Measurements from ENCODE around the gene PANK1.

Gene PANK1

GRCh38 chr10:89615824-89616223 lies 29.2 kb downstream of the PANK1 start:
- no peak for DNase-seq (ENCODE audit: low spot score)

DNA sequence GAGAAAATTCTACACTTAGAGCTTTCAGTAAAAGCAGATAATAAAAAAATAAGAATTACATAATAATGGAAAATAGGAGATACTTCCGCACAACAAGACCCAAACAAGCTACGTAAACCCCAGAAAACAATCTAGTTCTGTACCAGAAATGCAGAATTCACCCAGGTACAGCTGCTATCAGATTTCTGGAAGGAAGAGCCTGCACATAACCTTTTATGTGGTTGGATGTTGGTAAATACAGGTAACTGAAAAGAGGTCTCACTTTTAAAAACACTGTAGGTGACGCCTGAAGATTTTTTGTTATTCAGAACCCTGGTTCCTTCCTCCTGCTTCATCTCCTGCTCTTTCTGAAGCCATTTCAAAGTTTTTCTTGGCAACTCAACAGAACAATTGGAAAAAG lies 29.9 kb downstream of the PANK1 start:
- peak; percentile 9 for DNase-seq (ENCODE audit: low spot score)

DNA sequence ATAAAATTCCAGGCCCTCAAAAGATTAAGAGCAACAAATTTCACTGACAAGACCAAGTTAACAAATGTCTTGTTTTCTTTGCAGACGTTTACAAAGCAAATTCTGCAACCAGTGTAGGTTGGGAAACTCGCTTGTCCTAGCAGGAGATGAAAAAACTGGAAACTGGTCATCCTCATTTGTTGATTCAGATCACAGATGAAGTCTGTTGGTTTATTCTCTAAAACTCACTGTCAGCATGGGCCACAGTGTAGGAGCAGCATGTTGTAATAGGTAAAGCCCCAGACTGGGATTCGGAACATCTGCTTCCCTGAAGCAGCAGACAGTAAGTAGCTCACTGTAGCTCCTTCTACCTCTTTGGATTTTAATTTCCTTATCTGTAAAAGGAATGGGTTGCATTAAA lies 31.5 kb downstream of the PANK1 start:
- no peak for DNase-seq (ENCODE audit: low spot score)

DNA sequence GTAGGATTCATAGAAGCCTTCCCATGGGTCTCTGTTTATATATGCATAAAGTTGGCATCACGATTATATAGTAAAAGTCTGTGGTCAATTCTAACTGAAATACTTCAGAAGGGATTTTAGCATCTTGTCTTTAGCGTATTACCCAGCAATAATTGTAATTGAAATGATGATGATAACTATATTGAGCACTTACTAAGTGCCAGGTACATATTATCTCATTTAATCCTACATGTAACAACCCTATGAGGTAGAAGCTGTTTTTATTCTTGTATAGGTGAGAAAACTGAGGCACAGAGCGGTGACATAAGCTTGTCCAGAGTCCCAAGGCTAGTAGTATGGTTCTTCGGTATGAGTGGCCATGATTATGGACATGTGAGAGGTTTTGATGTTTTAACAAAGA lies 33.8 kb downstream of the PANK1 start:
- DNase-seq (ENCODE audit: low spot score): no peak

GRCh38 chr10:89609833-89610346 lies 35.2 kb downstream of the PANK1 start:
- DNase-seq (ENCODE audit: low spot score): no peak

- no peak for DNase-seq (ENCODE audit: low spot score)
Observed at GRCh38 chr10:89604200-89604599, 40.8 kb downstream of the PANK1 start.

DNA sequence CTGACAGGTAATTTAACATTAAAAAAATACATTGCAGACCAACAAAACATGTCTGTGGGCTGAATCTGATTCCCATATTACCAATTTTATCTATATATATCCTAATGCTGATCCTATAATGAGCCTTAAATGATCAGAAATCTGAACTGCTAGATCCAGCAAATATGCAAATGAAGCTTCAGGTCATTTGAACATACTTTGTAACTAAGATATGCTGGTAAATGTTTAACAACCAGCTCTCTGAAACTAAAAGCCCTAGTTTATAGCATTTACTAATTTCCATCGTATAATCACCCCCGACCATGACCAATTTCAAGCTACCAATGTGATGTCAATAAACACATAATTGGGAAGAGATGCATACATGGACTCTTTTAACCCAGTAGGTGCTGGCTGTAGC lies 42.1 kb downstream of the PANK1 start:
- DNase-seq (ENCODE audit: low spot score): no peak

DNA sequence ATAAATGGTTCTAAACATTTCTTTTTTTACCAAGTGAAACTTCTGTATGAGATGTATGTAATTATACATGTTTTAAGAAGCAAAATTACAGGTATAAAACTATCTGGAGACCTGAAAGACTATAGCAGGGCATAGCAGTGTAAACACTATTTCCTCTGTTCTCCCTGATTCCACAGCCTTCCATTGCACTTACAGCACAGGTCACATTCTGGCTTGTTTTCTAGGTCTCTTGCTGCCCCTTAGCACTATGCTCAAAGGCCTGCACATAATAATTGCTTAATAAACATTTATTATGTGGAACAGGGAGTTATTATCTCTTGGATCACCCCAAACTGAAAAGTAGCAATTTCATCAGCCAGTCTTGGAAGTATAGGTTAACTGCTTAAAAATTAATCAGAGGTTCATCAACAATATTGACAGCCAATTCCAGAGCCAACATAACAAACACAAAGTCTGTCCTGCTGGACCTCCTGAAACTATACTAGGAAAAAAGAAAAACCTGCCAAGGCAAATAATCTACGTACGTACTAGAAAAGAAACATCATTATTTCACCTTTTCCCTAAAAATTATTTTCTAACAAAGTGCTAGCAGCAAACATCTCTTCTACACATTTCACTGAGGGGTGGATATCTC lies 43.2 kb downstream of the PANK1 start:
- no peak for DNase-seq (ENCODE audit: low spot score)

DNA sequence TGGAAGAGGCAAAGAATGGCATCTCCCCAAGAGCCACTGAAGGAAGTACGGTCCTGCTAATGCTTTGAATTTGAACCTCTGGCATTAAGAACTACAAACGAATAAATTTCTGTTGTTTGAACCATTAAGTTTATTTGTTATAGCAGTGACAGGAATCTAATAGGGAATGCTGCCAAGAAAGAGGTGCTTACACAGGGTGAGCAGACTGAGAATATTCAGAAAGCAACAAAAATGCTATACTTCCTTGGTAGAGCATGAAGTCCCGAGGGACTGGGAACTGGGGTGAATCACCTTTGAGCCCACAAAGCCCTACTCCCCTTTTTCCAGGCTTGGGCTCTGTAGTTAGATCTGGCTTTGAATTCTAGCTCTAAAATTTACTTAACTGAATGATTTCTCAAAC lies 45.0 kb downstream of the PANK1 start:
- DNase-seq (ENCODE audit: low spot score): no peak

- no peak for DNase-seq (ENCODE audit: low spot score)
Observed at GRCh38 chr10:89593043-89593442, 52.0 kb downstream of the PANK1 start.

GRCh38 chr10:89592539-89592938 lies 52.5 kb downstream of the PANK1 start:
- no peak for DNase-seq (ENCODE audit: low spot score)

GRCh38 chr10:89591796-89592271 lies 53.2 kb downstream of the PANK1 start:
- no peak for DNase-seq (ENCODE audit: low spot score)

- no peak for DNase-seq (ENCODE audit: low spot score)
Observed at GRCh38 chr10:89591111-89591795, 53.8 kb downstream of the PANK1 start.

DNA sequence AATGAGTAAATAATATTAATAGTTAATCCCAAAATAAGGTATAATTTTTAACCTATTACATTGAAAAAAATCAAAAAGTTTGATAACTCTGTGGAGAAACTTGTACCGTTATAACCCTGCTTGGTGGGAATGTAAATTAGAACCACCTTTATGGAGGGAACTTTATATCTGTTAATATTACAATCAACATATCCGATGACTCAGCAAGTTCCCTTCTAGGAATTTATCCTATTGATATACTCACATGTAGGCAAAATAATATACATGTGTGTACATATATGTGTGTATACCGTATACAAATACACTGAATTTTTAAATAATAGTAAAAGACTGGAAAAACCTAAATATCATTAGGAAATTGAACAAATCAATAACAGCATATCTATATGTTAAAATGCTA lies 54.7 kb downstream of the PANK1 start:
- DNase-seq (ENCODE audit: low spot score): no peak

DNA sequence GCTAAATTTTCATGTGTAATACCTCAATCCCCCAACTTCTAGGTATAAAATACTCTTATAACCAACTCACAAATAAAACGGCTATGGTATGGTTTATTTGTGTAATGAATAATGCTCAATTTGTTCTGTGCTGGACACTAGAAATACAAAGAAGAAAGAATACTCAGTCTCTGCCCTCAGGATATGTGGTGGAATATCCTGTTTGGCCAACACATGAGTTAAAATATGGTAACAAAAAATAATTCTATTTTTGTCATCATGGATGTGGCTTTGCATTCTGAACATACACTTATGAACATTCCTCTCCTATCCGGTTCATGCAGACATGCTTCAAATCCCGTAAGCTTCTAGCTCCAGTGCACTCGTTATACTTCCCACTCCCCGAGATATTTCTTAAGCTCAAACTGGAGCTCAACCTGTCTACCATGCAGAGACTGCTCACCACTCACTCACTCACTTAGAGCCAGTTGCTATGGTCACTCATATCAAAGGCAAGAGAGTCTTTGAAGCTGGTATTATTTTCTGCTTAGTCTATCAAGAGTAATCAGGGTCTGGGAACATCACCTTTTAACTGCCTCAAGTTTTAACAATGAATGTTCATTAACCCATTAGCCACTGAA lies 55.8 kb downstream of the PANK1 start:
- no peak for DNase-seq (ENCODE audit: low spot score)

DNA sequence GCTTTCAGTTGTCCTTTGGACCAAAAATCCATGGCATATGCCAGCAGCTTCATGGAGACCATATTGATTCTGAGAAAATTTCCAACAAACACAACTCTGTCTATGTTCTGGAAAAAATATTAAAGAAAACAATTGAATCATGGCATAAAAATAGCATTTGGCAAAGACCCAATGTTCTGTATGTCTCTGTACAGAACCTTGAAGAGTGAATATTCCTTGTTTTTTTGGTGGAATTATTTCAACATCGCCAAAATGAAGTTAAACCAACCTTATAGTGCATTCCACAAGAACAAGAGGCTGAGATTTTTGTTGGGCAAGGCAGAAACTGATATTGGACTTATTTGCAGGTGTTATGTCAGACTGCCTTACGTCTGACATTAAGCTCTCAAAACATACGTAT lies 56.4 kb downstream of the PANK1 start:
- DNase-seq (ENCODE audit: low spot score): no peak

DNA sequence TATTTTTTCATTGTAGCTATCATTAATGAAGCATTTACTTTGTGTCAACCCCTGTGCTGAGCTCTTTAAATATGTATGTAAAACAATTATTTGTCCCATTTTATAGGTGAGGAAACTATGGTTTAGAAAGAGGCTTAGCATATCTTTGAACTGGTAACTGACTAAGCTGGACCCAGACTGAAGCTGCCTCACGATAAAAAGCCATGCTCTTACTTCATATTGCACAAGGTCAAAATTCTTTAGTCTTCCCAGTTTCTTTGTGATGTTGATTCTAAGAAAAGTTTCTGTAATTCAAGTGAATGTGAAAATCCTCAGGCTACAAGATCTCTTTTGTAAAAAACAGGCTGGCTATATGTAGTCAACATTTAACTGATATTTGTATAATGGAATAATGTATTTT lies 63.0 kb downstream of the PANK1 start:
- DNase-seq (ENCODE audit: low spot score): no peak

- no peak for DNase-seq (ENCODE audit: low spot score)
Observed at GRCh38 chr10:89580243-89580642, 64.8 kb downstream of the PANK1 start.

DNA sequence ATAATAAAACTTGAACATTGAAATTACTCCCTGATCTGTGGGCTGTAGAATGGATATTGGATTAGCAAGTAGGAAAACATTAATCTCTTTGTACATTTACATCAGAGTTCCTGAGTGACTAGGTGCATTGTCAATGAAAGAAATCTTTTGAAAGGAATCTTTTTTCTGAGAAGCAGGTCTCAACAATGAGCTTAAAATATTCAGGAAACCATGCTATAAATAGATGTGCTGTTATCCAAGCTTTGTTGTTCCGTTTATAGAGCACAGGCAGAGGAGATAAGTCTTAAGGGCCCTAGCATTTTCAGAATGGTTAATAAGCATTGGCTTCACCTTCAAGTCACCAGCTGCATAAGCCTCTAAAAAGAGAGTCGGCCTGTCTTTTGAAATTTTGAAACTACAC lies 68.3 kb downstream of the PANK1 start:
- no peak for DNase-seq (ENCODE audit: low spot score)

GRCh38 chr10:89576022-89576421 lies 69.0 kb downstream of the PANK1 start:
- DNase-seq (ENCODE audit: low spot score): no peak

GRCh38 chr10:89575031-89575430 lies 70.0 kb downstream of the PANK1 start:
- DNase-seq (ENCODE audit: low spot score): no peak

DNA sequence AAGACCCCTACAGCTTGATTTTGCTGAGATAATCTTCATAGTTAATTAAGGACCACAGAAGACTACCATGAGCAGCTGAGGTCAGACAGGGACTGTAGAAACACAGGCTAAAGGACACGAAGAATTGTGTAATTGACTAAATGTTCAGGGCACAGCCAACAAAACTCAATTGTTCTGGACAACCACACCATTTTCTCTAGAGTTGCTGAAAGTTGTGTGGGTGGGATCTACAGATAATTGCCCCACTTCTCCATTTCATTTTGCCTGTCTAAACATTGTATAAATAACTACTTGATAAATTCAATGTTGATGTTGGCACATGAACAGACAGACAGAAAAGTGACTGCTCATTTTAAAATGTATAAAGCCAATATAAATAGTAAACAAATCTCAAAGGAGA lies 70.7 kb downstream of the PANK1 start:
- no peak for DNase-seq (ENCODE audit: low spot score)

DNA sequence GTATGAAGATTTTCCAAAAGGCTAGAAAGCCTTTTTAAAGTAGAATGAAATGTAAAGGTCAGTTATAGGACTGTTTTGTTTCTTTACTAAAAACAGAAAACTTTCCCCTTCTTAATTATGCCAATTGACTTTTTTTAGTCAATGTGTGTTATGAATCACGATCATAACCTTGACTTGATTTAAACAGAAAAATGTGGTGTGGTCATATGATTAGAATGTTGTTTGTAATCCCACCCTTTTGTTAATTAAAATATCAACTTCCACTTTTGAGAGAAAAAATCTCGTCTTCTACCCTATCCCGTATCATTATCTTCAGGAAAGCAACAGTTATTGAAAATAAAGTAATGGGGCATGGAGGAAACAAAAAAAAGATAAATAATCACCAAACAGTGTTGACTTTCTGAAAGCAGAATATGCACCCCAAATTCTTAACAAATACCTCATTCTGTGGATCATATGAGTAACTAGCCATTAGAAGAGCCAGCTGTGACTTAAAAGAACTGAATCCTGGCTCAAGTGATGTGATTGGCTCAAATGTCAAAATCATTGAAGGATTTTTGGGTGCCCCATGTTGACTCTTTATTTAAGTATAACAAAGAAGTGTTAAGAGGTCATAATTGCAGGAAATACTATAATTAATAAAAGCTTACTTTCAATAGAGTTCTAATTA lies 77.3 kb downstream of the PANK1 start:
- DNase-seq (ENCODE audit: low spot score): no peak

Measured in CD4-positive, alpha-beta T cell treated with Interleukin-6 at 100 ng/mL for 8 hours (primary cell).